Muscle of leg (tissue), 11 donors: ENCODE measurements around the gene AUTS2. TPM values are rescaled to one million over a fixed set of nuclear protein-coding genes. Genes with fewer than 3 reads are reported as not detected.
A peak's percentile ranks its signal among the peaks of the same experiment; 100 is the strongest.

Source experiments
- DNase-seq: peaks from one replicate; pipeline ENCODE4 v3.0.0; 2013
- H3K27ac ChIP-seq: one replicate; pipeline ENCODE4 v1.5.1; 2013; ENCODE audit warnings: mild to moderate bottlenecking, low read length, control low read depth
- H3K27me3 ChIP-seq: one replicate; pipeline ENCODE4 v1.6.1; 2013; ENCODE audit warnings: low read length; ENCODE audit not compliant: control insufficient read depth, insufficient read depth
- H3K36me3 ChIP-seq: one replicate; pipeline ENCODE4 v1.6.1; 2013; ENCODE audit warnings: low read length; ENCODE audit not compliant: control insufficient read depth, insufficient read depth
- H3K4me1 ChIP-seq: one replicate; pipeline ENCODE4 v1.6.1; 2013; ENCODE audit warnings: low read length; ENCODE audit not compliant: control insufficient read depth, insufficient read depth
- H3K4me3 ChIP-seq: one replicate; pipeline ENCODE4 v1.5.1; 2013; ENCODE audit warnings: low read length, control low read depth
- H3K9me3 ChIP-seq: replicated peaks from 2 replicates; pipeline ENCODE4 v1.6.1; 2013; ENCODE audit warnings: low read depth, low read length; ENCODE audit not compliant: control insufficient read depth
- WGBS: methylation state at CpG from one replicate; pipeline ENCODE4 v1.1.5; 2013; ENCODE audit warnings: missing lambda C conversion rate; ENCODE audit not compliant: insufficient coverage; 5-methylcytosine and 5-hydroxymethylcytosine counted together
- polyA plus RNA-seq, 8 donors: library from polyadenylated mRNA; unstranded; fragments of 120-200 nt; gene quantifications; one replicate each; pipeline versions ENCODE4 v1.2.1 to v1.2.3, GENCODE V29; 2013; ENCODE audit warnings: inconsistent platforms in 1 of 8, low replicate concordance in 1 of 8; ENCODE audit not compliant: insufficient read length in 8 of 8, insufficient read depth in 1 of 8
- total RNA-seq: library from RNA; stranded (reverse); fragments of 120-200 nt; gene quantifications from one replicate; pipeline ENCODE4 v1.2.4, GENCODE V29; 2013

AUTS2 gene
- total and polyA plus RNA-seq, 9 donors: 28.6 to 92.3 (median 58.8) TPM

DNA sequence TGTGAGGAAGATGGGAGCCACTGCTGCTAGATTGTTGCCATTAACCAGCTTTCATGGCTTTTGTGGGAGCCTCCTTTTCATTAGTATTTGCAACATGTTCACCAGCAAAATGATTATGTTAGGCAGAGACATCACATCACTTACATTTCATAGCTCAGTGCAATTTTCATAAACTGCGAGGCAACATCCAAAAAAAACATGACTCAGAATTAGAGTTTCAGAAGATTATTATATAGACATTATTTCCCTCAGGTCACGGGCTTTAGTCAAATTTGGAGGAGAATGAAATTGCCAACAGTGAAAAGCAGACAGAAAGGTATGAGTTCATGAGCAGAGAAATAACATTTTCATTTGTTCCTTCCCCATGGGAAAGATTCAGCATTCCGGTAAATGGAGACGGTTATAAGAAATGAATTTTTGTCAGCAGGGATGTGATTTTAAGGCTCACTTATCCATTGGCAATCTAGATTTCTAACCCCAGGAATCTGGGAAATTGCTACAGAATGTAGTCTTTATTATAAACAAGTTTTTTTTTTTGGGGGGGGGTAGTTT, 573.2 kb downstream of the AUTS2 start:
- peak; percentile 48 for DNase-seq
- WGBS: no CpG with 5 or more reads among the region's 4 CpGs

DNA sequence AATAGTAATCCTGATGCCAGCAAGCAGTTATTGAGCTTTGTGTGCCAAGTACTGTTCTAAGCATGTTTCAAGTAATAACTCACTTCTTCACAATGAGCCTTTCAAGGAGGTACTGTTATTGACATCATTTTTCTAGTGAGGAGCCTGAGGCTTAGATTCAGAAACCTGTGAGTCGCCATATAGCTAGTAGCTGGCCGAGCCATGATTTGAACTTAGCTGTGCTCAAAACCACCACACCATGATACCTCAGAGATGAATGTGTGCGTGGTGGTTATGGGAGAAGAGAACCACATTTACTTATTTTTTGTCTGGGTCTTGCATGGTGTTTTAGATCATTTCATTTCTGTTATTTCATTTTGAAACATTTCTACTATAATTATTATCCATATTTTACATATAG, 578.9 kb downstream of the AUTS2 start:
- Histone ChIP-seq H3K9me3 (peaks cover 2% of the 10 kb centered on the region), H3K36me3 (no peaks in the 10 kb centered on the region), H3K27ac (no peak overlapping the region), H3K4me1 (no peaks in the 10 kb centered on the region), H3K27me3 (no peaks in the 10 kb centered on the region), H3K4me3 (no peak overlapping the region)
- no peak for DNase-seq
- WGBS: no CpG with 5 or more reads among the region's 3 CpGs

More for the DNA sequence above, 573.2 kb downstream of the AUTS2 start:
- Histone ChIP-seq H3K4me3 (no peak overlapping the region), H3K27me3 (no peaks in the 10 kb centered on the region), H3K4me1 (no peaks in the 10 kb centered on the region), H3K27ac (no peak overlapping the region), H3K9me3 (peaks cover 2% of the 10 kb centered on the region), H3K36me3 (no peaks in the 10 kb centered on the region)

DNA sequence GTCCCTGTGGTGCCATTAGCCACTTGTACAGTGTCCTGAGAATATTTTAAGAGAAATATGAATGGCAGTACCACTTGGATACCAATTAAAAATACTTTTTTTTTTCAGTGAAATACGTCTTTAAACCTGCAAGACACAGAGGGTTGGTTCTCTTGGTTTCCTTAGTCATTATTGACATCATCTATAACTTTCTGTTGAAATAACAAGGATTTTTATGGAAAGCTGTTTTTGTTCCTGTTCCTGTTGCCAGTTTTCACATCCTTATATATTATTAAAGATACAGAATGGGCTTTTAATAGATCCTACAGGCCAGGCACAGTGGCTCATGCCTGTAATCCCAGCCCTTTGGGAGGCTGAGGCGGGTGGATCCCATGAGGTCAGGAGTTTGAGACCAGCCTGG, 579.9 kb downstream of the AUTS2 start:
- no peak overlapping the region for H3K4me3 ChIP-seq
- H3K27me3 ChIP-seq: no peaks in the 10 kb centered on the region
- H3K4me1 ChIP-seq: no peaks in the 10 kb centered on the region
- WGBS: no CpG with 5 or more reads among the region's 2 CpGs
- peaks cover 2% of the 10 kb centered on the region for H3K9me3 ChIP-seq
- DNase-seq: no peak
- H3K27ac ChIP-seq: no peak overlapping the region
- no peaks in the 10 kb centered on the region for H3K36me3 ChIP-seq

DNA sequence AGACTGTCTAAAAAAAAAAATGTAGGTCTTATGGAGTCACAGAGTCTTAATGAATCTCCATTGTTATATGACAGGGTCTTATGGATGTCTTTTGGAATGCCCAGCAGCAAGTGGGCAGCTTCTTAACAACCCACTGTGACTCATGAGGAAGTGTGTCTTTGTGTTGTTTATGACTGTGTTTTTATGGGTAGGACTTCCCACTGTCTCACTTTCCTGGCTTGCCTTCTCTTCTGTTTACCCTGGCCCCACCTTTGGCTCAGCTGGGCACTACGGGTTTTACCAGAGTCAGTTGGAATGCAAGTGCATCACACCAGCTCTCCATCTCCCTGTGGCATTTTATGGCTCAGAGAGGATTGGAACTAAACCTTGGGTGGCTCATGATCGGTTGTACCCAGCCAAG, 580.5 kb downstream of the AUTS2 start:
- H3K27ac ChIP-seq: no peak overlapping the region
- no peaks in the 10 kb centered on the region for H3K4me1 ChIP-seq
- no peaks in the 10 kb centered on the region for H3K36me3 ChIP-seq
- H3K27me3 ChIP-seq: no peaks in the 10 kb centered on the region
- no peak overlapping the region for H3K4me3 ChIP-seq
- no CpG with 5 or more reads among the region's 2 CpGs for WGBS
- H3K9me3 ChIP-seq: peaks cover 2% of the 10 kb centered on the region
- DNase-seq: no peak

DNA sequence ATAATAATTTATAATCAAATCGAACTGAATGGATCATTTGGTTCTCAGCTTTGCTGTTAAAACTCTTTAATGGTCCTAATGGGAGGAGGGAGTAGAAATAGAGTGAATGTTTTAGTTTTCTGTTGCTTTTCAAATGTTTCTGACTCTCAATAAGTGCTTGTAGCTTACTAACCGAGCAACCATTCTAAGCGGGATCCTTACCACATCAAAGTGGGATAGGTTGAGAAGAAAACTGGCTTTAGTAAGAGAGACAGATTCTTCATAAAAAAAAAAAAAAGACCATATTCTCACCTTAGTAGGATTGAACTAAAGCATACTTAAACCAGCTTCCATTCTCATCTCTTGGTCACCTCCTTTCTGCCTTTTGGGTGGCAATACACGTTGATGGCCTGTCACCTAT, 584.2 kb downstream of the AUTS2 start:
- H3K9me3 ChIP-seq: no peaks in the 10 kb centered on the region
- DNase-seq: no peak
- H3K27me3 ChIP-seq: no peaks in the 10 kb centered on the region
- H3K27ac ChIP-seq: no peak overlapping the region
- no peak overlapping the region for H3K4me3 ChIP-seq
- no peaks in the 10 kb centered on the region for H3K4me1 ChIP-seq
- H3K36me3 ChIP-seq: no peaks in the 10 kb centered on the region
- no CpG with 5 or more reads among the region's 4 CpGs for WGBS

DNA sequence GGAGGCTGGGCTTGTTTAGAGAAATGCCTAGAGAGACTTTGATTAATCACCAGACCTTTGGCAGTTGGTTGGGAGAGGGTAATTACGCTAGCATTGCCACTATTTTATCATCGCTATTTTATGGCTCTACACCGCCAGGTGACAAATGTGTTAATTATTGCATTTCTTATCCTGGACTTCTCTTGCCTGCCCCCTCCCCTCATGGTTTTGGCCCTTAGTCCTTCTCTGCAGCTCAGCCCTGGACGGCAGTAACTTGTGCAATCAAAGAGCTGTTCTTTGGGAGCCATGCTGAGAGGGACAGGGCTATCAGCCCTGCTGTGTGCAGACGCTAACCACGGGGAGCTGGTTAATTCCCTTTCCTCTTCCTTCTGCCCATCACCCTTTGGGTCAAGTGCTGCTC, 585.0 kb downstream of the AUTS2 start:
- Histone ChIP-seq H3K4me3 (no peak overlapping the region), H3K27me3 (no peaks in the 10 kb centered on the region), H3K27ac (no peak overlapping the region), H3K36me3 (no peaks in the 10 kb centered on the region), H3K4me1 (no peaks in the 10 kb centered on the region), H3K9me3 (no peaks in the 10 kb centered on the region)
- WGBS: 51% methylated on average over 5 of the region's 6 CpGs
- no peak for DNase-seq

DNA sequence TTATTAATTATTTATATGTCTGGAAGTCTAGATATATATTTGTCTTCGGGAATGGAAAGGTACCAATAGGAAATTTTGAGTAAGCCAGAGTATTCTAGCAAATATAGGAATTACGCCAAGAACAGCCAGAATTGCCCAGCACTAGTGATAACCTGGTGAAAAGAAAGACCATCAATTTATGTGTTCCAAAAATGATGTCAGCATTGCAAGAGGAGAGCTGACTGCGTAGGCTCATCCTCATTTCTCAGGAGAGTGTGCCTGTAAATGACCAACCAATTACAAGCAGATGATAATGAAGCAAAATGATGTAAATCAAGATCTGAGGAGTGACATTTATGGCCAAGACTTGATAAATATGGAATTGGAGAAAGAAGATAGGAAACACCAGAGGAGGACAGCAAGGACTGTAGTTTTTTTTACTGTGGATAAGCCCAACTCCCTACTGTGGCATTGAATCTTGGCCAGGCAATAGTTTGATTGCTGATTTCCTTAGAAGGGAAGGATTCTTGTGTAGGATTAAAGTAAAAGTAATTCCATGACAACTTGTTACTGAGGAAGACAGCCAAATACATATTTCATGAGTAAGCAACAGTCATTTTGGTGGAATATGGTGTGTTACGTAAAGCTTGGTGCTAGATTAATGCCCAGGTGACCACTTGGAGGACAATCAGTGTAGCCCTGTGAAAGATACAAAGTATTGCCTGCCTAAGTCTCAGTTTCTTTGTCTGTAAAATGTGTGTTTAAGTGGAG, 590.8 kb downstream of the AUTS2 start:
- Histone ChIP-seq H3K4me3 (no peak overlapping the region), H3K4me1 (no peaks in the 10 kb centered on the region), H3K36me3 (no peaks in the 10 kb centered on the region), H3K27me3 (no peaks in the 10 kb centered on the region), H3K27ac (no peak overlapping the region), H3K9me3 (peaks cover 8% of the 10 kb centered on the region)
- WGBS: 100% methylated on average over 2 of the region's 4 CpGs
- DNase-seq: no peak

DNA sequence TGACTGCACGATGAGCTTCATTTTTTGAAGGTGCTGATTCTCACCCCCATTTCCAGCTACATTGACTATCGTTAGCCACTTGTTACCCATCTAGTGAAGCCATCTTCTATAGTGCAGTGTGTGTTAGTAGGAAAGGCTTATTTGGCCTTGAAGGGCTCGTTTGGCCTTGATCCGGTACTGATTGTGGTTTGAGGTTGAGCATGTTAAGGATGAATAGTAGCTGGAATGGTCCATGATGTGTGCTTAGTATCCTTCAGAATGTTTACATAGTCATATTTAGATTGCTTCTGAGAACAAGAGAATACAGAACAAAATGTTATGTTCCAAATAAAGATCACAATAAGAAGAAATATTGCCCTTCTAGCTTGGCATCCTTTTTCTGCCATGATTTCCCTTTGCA, 591.5 kb downstream of the AUTS2 start:
- Histone ChIP-seq H3K36me3 (no peaks in the 10 kb centered on the region), H3K27me3 (no peaks in the 10 kb centered on the region), H3K4me3 (no peak overlapping the region), H3K27ac (no peak overlapping the region), H3K4me1 (no peaks in the 10 kb centered on the region), H3K9me3 (peaks cover 8% of the 10 kb centered on the region)
- no CpG with 5 or more reads among the region's 4 CpGs for WGBS
- DNase-seq: no peak

DNA sequence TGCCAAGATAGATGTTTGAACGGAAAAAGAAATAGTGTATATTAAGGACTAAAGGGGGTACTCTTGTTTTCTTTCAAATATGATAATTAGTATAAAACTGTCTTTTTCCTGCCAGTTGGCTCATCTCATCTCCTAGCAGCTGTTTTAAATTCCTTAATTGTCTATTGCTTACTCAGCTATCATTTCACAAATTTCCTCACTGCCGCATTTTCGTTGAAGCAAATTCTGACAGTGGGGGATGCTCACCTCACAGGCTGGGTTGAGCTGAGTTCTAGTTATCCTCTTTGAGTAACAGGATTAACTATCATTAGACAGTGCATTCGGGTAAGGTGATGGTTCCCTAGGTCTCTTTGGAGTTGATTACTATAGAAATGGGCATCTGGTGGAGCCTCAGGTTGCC, 592.0 kb downstream of the AUTS2 start:
- Histone ChIP-seq H3K4me3 (no peak overlapping the region), H3K27ac (no peak overlapping the region), H3K4me1 (no peaks in the 10 kb centered on the region), H3K9me3 (peaks cover 8% of the 10 kb centered on the region), H3K27me3 (no peaks in the 10 kb centered on the region), H3K36me3 (no peaks in the 10 kb centered on the region)
- no CpG with 5 or more reads among the region's 4 CpGs for WGBS
- DNase-seq: no peak

DNA sequence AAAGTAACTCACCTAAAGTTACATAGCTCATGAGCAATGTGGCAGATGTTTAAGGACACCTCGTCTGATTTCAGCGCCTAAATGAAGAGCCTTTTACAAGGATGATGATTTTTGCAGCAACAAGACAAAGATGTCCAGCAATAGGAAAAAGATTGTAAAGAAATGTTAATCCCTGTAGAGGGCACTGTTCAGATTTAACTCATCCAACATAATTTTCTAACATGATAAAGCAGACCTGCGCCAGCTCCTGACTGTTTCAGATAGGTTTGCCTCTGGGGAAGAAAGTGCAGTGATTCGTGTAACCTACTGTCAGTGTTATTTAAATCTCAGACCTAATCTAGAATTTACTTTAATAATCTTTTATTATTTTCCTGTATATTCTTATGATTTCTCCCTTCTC, 595.2 kb downstream of the AUTS2 start:
- Histone ChIP-seq H3K4me3 (no peak overlapping the region), H3K4me1 (no peaks in the 10 kb centered on the region), H3K27me3 (no peaks in the 10 kb centered on the region), H3K9me3 (peaks cover 8% of the 10 kb centered on the region), H3K36me3 (no peaks in the 10 kb centered on the region), H3K27ac (no peak overlapping the region)
- peak; percentile 33 for DNase-seq
- no CpG with 5 or more reads among the region's 4 CpGs for WGBS
